Measurements from ENCODE around the gene RBMS2.
"Not testable (repeated sequence)": the region's sequence is repeated elsewhere in the genome, so short reads cannot be mapped to it uniquely, and the experiment has no call there.

Gene RBMS2

DNA sequence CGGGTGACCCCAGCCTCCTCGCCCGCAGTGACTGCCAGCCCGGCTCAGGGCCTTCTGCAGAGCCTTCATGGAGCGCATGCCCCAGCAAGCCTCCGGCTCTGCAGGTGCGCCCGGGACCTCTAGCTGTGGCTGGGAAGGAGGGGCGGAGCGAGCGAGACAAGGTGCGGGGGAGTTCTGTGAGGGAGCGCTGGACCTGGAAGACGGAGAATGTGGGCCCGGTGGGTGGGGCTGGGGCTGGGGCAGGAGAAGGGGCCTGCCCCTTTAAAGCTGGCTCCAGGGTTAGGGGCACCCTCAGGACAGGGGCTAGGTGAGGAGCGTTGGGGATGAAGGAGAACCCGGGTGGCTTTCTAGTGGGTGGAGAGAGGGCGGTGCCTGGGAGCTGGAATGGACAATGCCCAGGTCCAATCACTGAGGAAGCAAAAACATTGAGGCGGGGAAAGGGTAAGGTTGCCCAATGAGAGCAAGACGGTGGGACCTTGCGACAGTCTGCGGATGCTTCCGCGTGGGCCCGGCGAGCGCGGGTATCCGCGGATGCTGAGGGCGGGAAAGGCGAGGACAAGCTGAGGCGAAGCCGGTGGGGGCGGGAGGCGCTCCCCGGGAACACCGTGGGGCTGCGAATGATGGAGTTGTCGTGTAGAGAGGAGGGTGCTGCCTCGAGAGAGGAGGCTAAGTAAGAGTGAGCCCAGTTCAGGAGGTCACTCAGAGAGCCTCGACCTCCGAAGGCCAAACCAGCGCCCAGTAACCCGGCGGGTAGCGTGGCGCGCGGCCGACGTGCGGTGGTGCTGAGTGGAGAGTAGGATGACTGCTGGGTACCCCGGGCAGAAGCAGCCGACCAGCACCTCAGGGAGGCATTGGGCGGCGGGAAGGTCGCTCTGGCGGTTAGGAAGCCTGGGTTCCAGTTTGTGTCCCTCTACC is 33.3 kb upstream of the RBMS2 start, which contains the start of gene GLS2:
Gene GLS2 (minus strand): TSS at position 121 of the 915 bp plus-strand sequence. CDS start 43 bp downstream, at position 78.
- Histone ChIP-seq H3K27me3 (ENCODE audit: control insufficient read depth, insufficient read depth, low read length) (peaks cover 55% of the 10 kb centered on the region), H3K36me3 (ENCODE audit: control insufficient read depth, insufficient read depth, low read length) (no peaks in the 10 kb centered on the region), H3K27ac (ENCODE audit: low read depth, low read length) (no peak within 1 kb of the TSS), H3K4me1 (ENCODE audit: control insufficient read depth, insufficient read depth, low read length) (no peaks in the 10 kb centered on the region), H3K9me3 (ENCODE audit: control insufficient read depth, insufficient read depth, low read depth, low read length) (peaks cover 6% of the 10 kb centered on the region; the same call in 1 of the 2 replicates), H3K9ac (ENCODE audit: low read length) (peak within 1 kb of the TSS; percentile 51), H3K4me3 (ENCODE audit: low read depth, low read length) (peak within 1 kb of the TSS; percentile 78)

DNA sequence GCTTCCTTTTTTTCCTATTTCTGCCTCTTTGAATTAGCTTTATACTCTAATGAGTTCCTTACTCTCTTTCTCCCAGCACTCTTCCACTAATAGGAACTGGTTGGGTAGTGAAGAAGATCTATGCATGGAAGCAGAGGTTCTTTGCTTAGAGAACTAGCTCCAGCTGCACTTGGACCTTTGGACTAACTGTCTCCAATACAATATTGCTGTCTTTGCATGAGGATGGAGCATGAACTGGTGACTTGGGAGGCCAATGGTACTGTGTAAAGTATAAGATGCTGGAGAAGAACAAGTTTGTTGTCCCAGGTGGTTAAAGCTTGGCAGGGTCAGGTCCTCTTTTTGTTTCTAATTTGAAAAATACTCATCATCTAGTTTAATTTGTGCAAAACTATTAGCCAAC is 31.3 kb upstream of the RBMS2 start:
- Histone ChIP-seq H3K4me3 (ENCODE audit: low read depth, low read length) (no peak overlapping the region), H3K9ac (ENCODE audit: low read length) (no peak overlapping the region), H3K27ac (ENCODE audit: low read depth, low read length) (no peak overlapping the region), H3K36me3 (ENCODE audit: control insufficient read depth, insufficient read depth, low read length) (no peaks in the 10 kb centered on the region), H3K9me3 (ENCODE audit: control insufficient read depth, insufficient read depth, low read depth, low read length) (peaks cover 11% of the 10 kb centered on the region), H3K27me3 (ENCODE audit: control insufficient read depth, insufficient read depth, low read length) (peaks cover 55% of the 10 kb centered on the region), H3K4me1 (ENCODE audit: control insufficient read depth, insufficient read depth, low read length) (no peaks in the 10 kb centered on the region)

DNA sequence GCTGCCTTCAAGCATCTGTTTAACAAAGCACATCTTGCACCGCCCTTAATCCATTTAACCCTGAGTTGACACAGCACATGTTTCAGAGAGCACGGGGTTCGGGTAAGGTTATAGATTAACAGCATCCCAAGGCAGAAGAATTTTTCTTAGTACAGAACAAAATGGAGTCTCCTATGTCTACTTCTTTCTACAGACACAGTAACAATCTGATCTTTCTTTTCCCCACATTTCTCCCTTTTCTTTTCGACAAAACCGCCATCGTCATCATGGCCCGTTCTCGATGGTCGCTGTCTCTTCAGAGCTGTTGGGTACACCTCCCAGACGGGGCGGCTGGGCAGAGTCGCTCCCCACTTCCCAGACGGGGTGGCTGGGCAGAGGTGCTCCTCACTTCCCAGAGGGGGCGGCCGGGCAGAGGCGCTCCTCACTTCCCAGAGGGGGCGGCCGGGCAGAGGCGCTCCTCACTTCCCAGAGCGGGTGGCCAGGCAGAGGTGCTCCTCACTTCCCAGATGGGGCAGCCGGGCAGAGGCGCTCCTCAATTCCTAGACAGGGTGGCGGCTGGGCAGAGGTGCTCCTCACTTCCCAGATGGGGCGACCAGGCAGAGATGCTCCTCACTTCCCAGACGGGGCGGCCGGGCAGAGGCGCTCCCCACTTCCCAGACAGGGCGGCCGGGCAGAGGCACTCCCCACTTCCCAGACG is 28.1 kb upstream of the RBMS2 start:
- peaks cover 17% of the 10 kb centered on the region for H3K9me3 ChIP-seq (ENCODE audit: control insufficient read depth, insufficient read depth, low read depth, low read length)
- not testable (repeated sequence) for H3K36me3 ChIP-seq (ENCODE audit: control insufficient read depth, insufficient read depth, low read length)

DNA sequence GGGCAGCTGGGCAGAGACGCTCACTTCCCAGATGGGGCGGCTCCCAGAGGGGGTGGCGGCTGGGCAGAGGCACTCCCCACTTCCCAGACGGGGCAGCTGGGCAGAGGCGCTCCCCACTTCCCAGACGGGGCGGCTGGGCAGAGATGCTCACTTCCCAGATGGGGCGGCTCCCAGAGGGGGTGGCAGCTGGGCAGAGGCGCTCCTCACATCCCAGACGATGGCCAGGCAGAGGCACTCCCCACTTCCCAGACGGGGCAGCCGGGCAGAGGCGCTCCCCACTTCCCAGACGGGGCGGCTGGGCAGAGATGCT is 27.6 kb upstream of the RBMS2 start:
- not testable (repeated sequence) for H3K4me1 ChIP-seq (ENCODE audit: control insufficient read depth, insufficient read depth, low read length); H3K9ac ChIP-seq (ENCODE audit: low read length); H3K4me3 ChIP-seq (ENCODE audit: low read depth, low read length); H3K36me3 ChIP-seq (ENCODE audit: control insufficient read depth, insufficient read depth, low read length); H3K27ac ChIP-seq (ENCODE audit: low read depth, low read length)
- H3K27me3 ChIP-seq (ENCODE audit: control insufficient read depth, insufficient read depth, low read length) = peaks cover 27% of the 10 kb centered on the region
- peaks cover 17% of the 10 kb centered on the region for H3K9me3 ChIP-seq (ENCODE audit: control insufficient read depth, insufficient read depth, low read depth, low read length)

More for the DNA sequence above, 28.1 kb upstream of the RBMS2 start:
- H3K4me1 ChIP-seq (ENCODE audit: control insufficient read depth, insufficient read depth, low read length); H3K9ac ChIP-seq (ENCODE audit: low read length); H3K27ac ChIP-seq (ENCODE audit: low read depth, low read length); H3K4me3 ChIP-seq (ENCODE audit: low read depth, low read length): not testable (repeated sequence)
- peaks cover 28% of the 10 kb centered on the region for H3K27me3 ChIP-seq (ENCODE audit: control insufficient read depth, insufficient read depth, low read length)

DNA sequence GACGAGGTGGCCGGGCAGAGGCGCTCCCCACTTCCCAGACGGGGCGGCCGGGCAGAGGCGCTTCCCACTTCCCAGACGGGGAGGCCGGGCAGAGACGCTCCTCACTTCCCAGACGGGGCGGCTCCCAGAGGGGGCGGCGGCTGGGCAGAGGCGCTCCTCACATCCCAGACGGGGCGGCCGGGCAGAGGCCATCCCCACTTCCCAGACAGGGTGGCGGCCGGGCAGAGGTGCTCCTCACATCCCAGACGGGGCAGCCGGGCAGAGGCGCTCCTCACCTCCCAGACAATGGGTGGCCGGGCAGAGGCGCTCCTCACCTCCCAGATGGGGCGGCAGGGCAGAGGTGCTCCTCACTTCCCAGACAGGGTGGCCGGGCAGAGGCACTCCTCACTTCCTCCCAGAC is 27.1 kb upstream of the RBMS2 start:
- H3K27ac ChIP-seq (ENCODE audit: low read depth, low read length); H3K36me3 ChIP-seq (ENCODE audit: control insufficient read depth, insufficient read depth, low read length); H3K4me1 ChIP-seq (ENCODE audit: control insufficient read depth, insufficient read depth, low read length); H3K9ac ChIP-seq (ENCODE audit: low read length); H3K4me3 ChIP-seq (ENCODE audit: low read depth, low read length): not testable (repeated sequence)
- Histone ChIP-seq H3K27me3 (ENCODE audit: control insufficient read depth, insufficient read depth, low read length) (peaks cover 22% of the 10 kb centered on the region), H3K9me3 (ENCODE audit: control insufficient read depth, insufficient read depth, low read depth, low read length) (peaks cover 17% of the 10 kb centered on the region)

DNA sequence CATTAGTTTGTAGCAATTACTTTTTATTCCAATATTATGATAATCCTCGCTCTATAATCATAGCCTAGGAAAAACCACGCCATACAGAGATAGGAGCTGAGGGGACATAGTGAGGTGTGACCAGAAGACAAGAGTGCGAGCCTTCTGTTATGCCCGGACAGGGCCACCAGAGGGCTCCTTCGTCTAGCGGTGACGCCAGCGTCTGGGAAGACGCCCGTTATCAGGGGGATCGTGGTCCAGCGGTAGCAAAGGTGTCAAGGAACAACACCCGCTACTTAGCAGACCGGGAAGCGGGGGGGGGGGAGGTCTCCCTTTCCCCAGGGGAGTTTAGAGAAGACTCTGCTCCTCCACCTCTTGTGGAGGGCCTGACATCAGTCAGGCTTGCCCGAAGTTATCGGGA is 24.9 kb upstream of the RBMS2 start:
- H3K4me1 ChIP-seq (ENCODE audit: control insufficient read depth, insufficient read depth, low read length); H3K4me3 ChIP-seq (ENCODE audit: low read depth, low read length); H3K9ac ChIP-seq (ENCODE audit: low read length); H3K36me3 ChIP-seq (ENCODE audit: control insufficient read depth, insufficient read depth, low read length); H3K27ac ChIP-seq (ENCODE audit: low read depth, low read length); H3K27me3 ChIP-seq (ENCODE audit: control insufficient read depth, insufficient read depth, low read length): not testable (repeated sequence)
- H3K9me3 ChIP-seq (ENCODE audit: control insufficient read depth, insufficient read depth, low read depth, low read length) = peaks cover 15% of the 10 kb centered on the region

DNA sequence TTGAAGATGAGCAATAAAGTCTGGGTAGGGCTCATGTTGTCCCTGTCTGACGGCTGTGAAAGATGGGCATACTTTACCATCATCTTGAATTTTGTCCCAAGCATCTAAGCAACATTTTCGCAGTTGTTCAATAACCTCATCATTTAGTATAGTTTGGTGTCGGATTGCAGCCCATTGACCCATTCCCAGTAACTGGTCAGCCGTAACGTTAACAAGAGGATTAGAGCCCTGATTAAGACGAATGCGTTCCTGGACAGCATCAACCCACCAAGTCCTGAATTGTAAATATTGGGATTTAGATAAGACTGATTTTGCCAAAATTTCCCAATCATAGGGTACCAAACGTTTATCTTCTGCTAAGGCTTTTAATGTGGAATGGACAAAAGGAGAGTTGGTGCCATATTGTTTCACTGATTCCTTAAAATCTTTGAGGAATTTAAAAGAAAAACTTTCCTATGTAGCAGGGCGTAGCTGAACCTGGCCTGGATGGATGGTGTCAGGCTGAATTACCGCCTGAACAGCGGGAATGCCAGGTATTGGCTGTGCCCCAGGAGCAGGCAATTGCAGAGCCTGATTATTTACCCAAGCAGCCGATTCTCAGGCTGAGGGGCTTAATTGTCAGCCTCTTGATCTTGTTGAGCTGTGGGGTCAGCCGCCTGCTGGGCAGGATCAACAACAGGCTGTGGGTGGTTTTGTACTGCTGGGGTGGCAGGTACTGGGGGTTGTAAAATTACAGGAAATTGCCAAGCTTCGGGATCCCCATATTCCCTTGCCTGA is 23.3 kb upstream of the RBMS2 start:
- not testable (repeated sequence) for H3K4me3 ChIP-seq (ENCODE audit: low read depth, low read length); H3K27me3 ChIP-seq (ENCODE audit: control insufficient read depth, insufficient read depth, low read length); H3K27ac ChIP-seq (ENCODE audit: low read depth, low read length); H3K9ac ChIP-seq (ENCODE audit: low read length); H3K4me1 ChIP-seq (ENCODE audit: control insufficient read depth, insufficient read depth, low read length); H3K36me3 ChIP-seq (ENCODE audit: control insufficient read depth, insufficient read depth, low read length)
- peaks cover 11% of the 10 kb centered on the region for H3K9me3 ChIP-seq (ENCODE audit: control insufficient read depth, insufficient read depth, low read depth, low read length)

DNA sequence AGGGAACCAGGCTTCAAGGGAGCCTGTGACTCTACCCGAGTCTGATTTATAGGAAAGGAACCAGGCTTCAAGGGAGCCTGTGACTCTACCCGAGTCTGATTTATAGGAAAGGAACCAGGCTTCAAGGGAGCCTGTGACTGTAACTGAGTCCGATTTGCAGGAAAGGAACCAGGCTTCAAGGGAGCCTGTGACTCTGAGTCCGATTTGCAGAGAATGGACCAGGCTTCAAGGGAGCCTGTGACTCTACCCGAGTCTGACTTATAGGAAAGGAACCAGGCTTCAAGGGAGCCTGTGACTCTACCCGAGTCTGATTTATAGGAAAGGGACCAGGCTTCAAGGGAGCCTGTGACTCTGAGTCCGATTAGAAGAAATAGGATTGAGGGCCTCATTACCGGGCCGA is 22.2 kb upstream of the RBMS2 start:
- not testable (repeated sequence) for H3K9ac ChIP-seq (ENCODE audit: low read length); H3K27ac ChIP-seq (ENCODE audit: low read depth, low read length); H3K36me3 ChIP-seq (ENCODE audit: control insufficient read depth, insufficient read depth, low read length); H3K27me3 ChIP-seq (ENCODE audit: control insufficient read depth, insufficient read depth, low read length); H3K9me3 ChIP-seq (ENCODE audit: control insufficient read depth, insufficient read depth, low read depth, low read length); H3K4me1 ChIP-seq (ENCODE audit: control insufficient read depth, insufficient read depth, low read length); H3K4me3 ChIP-seq (ENCODE audit: low read depth, low read length)

DNA sequence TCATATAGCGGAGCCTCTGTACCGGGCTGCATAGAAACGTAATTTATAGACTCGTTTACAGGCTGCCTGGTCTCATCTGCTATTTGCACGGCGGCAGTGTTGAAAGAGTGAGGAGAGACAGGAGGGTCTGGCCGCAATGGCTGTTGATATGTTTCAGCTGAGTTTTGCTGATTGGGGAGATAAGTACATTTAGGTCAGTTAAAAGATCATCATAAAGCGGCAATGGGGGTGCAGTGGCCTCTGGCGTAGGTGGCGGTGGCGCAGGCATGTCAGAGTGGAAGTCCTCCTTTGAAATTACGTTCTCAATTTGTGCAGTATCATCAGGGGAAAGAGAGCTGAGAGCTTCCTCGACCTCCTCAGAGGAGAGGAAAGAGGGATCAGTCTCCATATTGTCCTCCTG is 21.7 kb upstream of the RBMS2 start:
- H3K4me3 ChIP-seq (ENCODE audit: low read depth, low read length); H3K27ac ChIP-seq (ENCODE audit: low read depth, low read length); H3K36me3 ChIP-seq (ENCODE audit: control insufficient read depth, insufficient read depth, low read length); H3K9me3 ChIP-seq (ENCODE audit: control insufficient read depth, insufficient read depth, low read depth, low read length); H3K4me1 ChIP-seq (ENCODE audit: control insufficient read depth, insufficient read depth, low read length); H3K9ac ChIP-seq (ENCODE audit: low read length); H3K27me3 ChIP-seq (ENCODE audit: control insufficient read depth, insufficient read depth, low read length): not testable (repeated sequence)

DNA sequence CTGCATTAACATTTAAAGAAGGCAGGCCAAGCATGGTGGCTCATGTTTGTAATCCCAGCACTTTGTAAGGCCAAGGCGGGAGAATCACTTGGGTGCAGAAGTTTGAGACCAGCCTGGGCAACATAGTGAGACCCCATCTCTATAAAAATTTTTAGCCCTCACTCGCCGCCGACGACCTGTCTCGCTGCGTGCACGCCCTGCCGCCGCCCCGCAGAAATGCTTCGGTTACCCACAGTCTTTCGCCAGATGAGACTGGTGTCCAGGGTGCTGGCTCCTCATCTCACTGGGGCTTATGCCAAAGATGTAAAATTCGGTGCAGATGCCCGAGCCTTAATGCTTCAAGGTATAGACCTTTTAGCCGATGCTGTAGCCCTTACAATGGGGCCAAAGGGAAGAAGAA is 10.8 kb upstream of the RBMS2 start:
- Histone ChIP-seq H3K9ac (ENCODE audit: low read length) (no peak overlapping the region), H3K4me3 (ENCODE audit: low read depth, low read length) (no peak overlapping the region), H3K9me3 (ENCODE audit: control insufficient read depth, insufficient read depth, low read depth, low read length) (no peaks in the 10 kb centered on the region), H3K27me3 (ENCODE audit: control insufficient read depth, insufficient read depth, low read length) (no peaks in the 10 kb centered on the region), H3K4me1 (ENCODE audit: control insufficient read depth, insufficient read depth, low read length) (no peaks in the 10 kb centered on the region), H3K36me3 (ENCODE audit: control insufficient read depth, insufficient read depth, low read length) (no peaks in the 10 kb centered on the region), H3K27ac (ENCODE audit: low read depth, low read length) (no peak overlapping the region)

DNA sequence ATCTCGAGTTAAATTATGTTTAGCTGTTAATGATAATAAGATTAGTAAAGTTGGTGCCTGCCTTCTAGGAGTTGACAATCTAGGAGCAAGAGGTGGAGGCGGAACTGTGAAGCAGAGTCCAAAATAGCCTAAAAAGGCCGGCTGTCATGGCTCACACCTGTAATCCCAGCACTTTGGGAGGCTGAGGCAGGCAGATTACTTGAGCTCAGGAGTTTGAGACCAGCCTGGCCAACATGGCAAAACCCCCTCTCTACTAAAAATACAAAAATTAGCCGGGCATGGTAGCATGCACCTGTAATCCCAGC is 7.7 kb upstream of the RBMS2 start:
- not testable (repeated sequence) for H3K4me3 ChIP-seq (ENCODE audit: low read depth, low read length); H3K36me3 ChIP-seq (ENCODE audit: control insufficient read depth, insufficient read depth, low read length); H3K9me3 ChIP-seq (ENCODE audit: control insufficient read depth, insufficient read depth, low read depth, low read length); H3K27me3 ChIP-seq (ENCODE audit: control insufficient read depth, insufficient read depth, low read length); H3K4me1 ChIP-seq (ENCODE audit: control insufficient read depth, insufficient read depth, low read length); H3K27ac ChIP-seq (ENCODE audit: low read depth, low read length); H3K9ac ChIP-seq (ENCODE audit: low read length)

All from HUES6 (cell line).